GM19238 (cell line): ENCODE measurements around the gene ZAP70.

Source experiments
- DNase-seq: peaks from one replicate; pipeline ENCODE4 v3.0.0; 2011; ENCODE audit warnings: low spot score; ENCODE audit not compliant: insufficient read length

Gene ZAP70

DNA sequence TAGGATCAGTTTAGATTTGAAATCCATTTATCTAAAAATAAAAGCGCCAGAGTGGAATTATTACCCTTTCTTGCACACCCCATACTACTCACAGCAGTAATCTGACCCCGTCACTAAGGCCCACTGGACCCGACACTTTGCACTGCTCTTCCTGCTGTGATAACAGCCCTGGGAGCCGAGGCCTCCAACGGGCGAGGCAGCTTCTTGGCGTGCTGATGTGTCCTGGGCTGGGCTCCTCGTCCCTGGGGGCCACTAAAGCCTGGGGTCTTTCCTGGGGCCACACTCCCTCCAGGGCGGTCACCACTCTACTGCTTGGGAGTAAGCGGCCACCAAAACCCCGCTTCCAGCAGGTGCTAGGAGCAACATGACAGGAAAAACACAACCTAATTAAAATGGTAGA is 61.7 kb downstream of the ZAP70 start:
- no peak for DNase-seq

DNA sequence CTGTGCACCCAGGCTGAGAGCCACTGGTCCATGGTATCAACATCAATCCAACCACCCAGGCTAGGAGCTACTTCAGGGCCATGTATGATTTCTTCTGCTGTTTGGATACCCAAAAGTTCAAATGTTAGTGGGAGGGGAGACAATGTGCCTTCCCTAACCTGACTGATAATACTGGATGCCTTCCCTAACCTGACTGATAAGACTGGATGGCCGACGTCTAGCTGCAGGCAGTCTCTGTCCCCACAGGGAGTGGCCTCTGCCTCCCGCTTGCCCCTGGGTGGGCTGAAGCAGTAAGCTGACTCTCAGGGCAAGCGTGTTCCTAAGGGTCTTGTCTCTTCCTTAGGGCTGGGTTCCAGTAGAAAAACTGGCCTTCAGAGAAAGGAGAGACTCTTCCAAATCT is 65.8 kb downstream of the ZAP70 start:
- DNase-seq: no peak

DNA sequence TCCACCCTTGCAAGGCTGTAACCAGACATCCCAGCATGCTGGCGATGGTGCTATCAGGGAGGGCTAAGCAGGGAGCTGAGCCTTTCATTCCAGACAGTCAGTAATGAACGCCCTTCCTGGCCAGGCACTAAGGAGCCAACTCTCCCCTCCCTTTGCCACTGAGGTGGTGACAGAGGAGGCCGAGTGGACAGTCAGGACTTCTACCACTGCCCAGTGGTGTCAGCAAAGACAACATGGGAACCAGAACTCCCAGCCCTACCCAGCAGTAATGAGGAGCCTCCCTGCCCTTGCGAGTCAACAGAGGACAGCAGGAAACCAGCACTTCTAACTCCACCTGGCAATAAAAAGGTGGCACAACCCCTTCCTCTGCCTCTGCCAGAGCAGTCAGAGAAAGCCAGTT is 68.6 kb downstream of the ZAP70 start:
- no peak for DNase-seq

DNA sequence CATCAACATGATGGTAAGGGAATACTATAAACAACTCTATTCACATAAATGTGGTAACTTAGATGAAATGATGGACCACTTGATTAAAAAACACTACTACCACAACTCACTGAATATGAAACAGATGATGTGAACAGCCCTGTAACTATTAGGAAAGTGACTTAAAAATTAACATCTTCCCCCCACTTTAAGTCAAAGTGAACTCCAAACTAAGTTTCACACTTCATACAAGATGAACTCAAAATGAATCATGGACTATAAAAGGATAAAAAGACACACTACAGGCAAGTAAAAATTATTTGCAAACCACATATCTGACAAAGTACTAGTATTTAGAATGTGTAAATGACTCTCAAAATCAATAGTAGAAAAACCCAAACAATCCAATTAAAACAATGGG is 71.6 kb downstream of the ZAP70 start:
- DNase-seq: no peak

DNA sequence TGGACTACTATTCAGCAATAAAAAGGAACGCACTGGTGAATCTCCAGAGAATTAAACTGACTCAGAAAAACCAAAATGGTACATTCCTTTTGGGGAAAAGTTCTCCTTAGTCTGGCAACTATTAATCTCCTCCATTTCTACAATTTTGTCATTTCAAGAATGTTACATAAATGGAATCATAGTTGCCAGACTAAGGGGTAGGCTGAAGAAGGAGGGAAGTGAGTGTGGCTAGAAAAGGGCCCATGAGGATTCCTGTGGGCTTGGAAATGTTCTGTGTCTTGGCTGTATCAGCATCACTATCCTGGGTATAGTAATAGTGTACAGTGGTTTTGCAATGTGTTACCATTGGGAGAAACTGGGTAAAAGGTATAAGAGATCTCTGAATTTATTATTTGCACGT is 72.4 kb downstream of the ZAP70 start:
- no peak for DNase-seq

DNA sequence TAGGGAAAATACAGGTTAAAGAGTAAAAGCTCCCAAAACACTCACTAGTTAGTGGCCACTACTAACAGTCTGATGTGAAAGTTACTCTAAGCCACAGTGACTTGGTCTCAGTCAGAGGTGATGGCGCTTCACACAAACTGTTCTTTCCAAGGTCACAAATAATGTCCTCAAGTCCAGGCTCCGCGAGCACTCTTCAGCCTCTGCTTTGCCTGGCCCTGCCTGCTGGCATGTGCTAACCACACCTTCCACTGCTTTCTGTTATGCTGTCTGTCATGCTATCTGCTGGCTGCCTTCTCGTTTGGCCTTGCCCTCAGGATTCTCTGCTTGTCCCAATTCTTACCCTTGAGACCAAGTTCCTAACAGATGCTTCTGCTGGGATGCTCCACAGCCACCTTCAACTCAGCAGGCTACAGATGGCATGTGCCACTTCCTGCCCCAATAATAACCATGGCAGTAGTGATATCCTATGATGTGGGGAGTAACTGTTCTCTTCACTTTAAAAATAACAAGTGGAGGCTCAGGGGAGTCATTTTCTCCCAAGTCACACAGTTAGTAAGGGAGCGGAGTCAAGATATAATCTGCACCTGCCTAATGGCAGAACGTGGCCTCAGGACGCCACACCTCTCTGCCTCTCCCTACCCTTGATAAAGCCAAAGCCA is 75.7 kb downstream of the ZAP70 start:
- DNase-seq: no peak
